Right kidney (tissue), 1 donor: ENCODE results near the gene CYTH1.

ENCODE experiments used
- DNase-seq: peaks from one replicate; pipeline ENCODE4 v3.0.0-alpha.2; 2016

CYTH1 gene

DNA sequence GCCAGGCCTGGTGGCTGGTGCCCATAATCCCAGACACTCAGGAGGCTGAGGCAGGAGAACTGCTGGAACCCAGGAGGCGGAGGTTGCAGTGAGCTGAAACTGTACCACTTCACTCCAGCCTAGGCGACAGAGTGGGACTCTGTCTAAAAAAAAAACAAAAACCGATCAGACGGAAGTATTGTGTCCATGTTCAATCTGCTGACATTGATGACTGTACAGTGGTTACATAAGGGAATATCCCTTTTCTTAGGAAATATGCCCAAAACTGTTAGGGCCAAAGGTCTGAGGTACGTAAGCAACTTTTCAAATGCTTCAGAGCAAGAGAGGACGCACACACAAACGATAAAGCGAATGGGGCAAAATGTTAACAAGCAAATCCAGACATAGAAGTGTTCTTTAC, 135.0 kb downstream of the CYTH1 start:
- DNase-seq = no peak

GRCh38 chr17:78645421-78646295, 136.4 kb downstream of the CYTH1 start:
- DNase-seq = no peak

GRCh38 chr17:78644931-78645351, 137.1 kb downstream of the CYTH1 start:
- DNase-seq = no peak

DNA sequence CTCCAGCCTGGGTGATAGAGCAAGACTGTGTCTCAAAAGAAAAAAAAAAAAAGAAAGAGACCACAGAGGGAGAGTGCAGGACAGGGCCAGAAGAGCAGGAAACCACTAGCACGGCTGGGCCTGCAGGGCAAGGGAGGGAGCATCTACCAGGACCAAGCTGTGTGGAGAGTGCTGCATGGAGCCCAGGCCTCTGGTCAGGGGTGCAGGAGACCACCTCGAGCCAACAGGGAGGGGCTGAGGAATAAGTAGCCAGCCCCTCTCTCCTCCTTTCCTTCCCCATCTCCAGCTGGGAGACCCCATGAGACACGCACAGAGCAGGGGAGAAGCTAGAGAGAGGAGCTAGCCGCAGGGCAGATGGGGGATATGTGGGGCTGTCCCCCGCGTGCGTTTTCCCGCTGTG, 137.8 kb downstream of the CYTH1 start:
- DNase-seq = no peak

- DNase-seq = no peak
These were observed 138.7 kb downstream of the CYTH1 start for GRCh38 chr17:78643326-78643725.

- DNase-seq = no peak
These were observed 139.4 kb downstream of the CYTH1 start for GRCh38 chr17:78642707-78643106.

DNA sequence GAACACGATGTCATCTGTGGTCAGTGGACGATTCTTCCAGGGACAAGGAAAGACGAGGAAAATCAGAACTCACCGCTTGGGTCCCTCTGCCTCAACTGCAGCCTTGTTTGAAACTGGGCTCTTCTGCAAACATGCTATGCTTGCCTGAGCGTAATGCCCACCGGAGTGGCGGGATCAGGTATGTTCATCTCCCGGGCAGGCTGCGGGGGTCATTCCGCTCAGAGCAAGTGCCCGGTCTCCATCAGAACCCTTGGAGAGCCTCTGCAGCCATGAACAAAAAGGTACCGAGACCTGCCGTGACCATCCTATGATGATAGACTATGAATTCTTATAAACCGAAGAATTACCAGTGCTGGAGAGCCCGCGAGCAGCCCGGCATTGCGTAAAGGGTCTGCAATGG, 140.4 kb downstream of the CYTH1 start:
- no peak for DNase-seq

DNA sequence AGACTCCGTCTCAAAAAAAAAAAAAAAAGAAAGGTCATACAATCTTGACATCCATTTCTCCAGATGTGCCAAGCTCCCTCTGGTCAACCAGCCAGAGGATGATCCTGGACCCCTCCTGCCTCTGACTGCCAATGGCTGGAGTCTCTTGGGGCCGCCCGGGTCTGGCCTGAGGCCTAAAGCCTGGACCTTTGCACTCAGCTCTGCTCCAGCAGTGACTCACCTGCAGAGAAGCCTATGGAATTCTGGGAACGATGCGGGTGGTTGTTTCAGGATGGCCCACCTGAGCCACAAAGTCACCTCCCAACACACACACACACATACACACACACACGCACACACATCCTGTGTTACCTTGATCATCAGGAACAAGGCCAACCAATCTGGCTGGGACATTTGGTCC, 140.8 kb downstream of the CYTH1 start:
- DNase-seq = no peak

GRCh38 chr17:78640700-78641099, 141.4 kb downstream of the CYTH1 start:
- no peak for DNase-seq

GRCh38 chr17:78637643-78638420, 144.2 kb downstream of the CYTH1 start:
- no peak for DNase-seq

DNA sequence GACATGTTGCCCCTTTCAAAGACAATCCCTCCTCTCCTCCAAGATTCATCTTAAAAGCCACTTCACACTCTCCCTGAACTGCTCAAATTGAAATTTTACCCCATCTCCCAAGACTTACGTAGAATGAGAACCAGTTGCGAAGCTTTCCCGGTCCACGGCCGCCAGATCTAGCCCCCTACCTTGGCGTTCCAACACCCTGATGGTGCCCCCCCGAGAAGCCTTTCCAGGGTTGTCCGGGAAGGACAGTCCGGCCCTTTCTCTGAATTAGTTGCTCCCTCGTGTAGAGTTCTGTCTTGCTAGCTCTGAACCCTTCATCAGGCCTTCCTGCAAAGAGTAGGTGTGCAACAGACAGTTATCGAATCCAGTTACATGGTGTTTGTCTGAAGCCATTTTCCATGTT, 144.9 kb downstream of the CYTH1 start:
- DNase-seq = no peak

DNA sequence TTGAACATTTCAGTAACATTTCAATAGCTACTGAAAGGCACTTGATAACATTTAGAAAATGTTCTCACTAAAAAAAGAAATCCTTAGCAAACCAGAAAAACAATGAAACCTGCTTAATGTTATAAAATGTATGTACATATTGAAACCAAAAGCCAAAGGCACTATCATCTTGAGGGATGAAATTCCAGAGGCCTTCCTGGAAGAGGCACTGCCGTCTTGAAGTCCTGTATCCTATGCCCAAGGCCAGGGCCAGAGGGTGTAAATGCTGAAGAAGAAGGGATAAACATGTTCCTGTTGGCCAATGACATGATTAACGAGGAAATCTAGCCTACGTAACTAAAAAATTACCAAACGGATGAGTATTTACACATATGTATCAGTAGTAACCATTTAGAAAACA, 147.9 kb downstream of the CYTH1 start:
- DNase-seq = no peak

- no peak for DNase-seq
These were observed 152.6 kb downstream of the CYTH1 start for GRCh38 chr17:78629436-78629995.

- no peak for DNase-seq
These were observed 153.3 kb downstream of the CYTH1 start for GRCh38 chr17:78628547-78629435.

- DNase-seq = no peak
These were observed 157.5 kb downstream of the CYTH1 start for GRCh38 chr17:78624324-78625151.
